Activated CD4-positive, alpha-beta T cell treated with anti-CD3 and anti-CD28 coated beads, Interleukin-2, amount 50 U/mL, for 48 hours (primary cell): ENCODE data around the gene PSMB11.

ENCODE experiments used
- DNase-seq, 2 experiments: peaks; one replicate each; pipeline ENCODE4 v3.0.0-alpha.2; 2020

PSMB11 gene

DNA sequence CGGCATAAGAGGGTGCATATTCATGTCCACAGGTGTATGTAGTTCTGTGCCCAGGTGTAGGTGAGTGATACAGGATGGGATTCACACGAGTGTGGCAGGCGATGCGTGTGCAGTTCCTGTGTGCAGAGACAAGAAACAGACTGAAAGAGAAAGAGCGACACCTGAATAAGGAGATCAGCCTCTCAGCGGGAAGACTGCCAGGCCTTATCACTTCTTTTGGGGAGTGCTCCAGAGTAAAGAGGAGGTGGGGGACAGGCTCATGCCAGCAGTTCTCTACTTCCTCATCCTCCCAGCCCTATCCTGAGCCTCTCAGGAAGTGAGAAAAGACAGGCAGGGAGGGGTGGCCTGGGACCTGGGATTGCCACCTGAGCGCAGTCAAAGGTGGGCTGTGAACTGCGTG, 2.8 kb downstream of the PSMB11 start:
- no peak for DNase-seq

DNA sequence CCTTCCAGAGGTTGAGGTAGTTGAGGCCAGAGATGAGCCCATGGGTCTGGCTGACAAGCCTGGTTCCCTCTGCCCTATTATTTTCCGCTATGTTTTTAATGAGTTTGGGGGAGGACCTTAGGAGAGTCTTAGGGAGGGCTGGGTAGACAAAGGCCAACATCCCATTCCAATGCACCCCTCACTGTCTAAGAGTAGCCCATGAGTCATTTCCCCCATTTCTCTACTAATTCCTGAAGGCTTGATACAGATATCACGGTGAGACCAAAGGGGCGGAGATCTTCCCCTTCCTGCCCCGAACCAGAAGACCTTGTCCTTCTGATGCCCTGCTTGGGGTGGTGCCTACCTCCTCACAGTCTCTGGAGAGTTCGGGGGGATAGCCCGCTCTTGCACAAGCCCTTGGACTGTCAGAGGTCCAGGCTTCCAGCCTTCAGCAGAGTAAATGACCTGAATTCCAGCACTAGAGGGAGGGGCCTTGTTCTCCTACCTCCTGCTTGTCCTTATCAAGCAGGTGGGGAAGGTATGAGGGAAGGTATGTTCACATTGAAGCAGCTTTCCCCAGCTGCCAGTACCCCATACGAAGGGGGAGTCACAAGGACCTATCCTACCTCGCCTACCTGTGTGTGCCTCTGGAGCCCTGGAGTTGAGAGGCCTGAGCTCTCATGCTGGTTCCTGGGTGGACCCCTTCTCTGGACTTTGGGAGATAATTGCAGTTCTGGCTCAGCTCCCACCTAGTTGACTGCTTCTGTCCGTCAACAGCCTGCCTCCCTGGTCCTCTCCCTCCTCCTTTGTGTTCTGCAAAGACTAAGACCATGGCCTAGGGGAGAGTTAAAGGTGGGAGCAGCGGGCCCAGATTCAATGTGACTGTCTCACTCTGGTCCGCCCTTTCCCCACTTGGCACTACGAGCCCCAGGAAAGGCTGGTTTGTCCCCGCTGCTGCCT, 3.7 kb downstream of the PSMB11 start:
- DNase-seq, result no peak

DNA sequence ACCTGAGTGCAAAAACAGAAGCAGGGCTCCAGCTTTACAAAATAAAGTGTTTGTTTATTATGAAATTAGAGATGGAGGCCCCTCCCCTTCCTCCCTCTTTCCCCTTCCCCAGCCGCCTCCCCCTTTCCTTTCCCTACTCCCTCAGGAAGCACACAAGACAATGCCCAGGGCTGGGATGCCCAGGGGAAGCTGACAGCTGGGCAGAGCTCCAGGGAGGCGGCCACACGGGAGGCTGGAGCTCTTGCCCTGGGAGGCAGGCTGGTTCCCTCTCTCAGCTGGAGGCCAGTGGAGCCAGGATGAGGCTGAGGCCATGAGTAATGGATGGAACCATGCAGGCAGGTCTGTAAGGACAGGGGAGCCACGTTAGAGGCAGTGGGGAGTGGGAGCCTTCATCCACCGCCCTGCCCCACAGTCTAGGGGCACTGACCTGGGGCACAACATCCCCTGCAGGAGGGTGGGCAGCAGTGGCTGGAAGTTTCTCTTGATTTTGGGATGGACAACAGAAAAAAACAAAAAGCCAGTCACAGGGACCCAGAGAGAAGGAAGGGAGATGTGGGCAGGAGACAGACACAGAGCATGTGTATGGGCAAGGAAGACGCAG, 5.1 kb downstream of the PSMB11 start:
- DNase-seq, result no peak

DNA sequence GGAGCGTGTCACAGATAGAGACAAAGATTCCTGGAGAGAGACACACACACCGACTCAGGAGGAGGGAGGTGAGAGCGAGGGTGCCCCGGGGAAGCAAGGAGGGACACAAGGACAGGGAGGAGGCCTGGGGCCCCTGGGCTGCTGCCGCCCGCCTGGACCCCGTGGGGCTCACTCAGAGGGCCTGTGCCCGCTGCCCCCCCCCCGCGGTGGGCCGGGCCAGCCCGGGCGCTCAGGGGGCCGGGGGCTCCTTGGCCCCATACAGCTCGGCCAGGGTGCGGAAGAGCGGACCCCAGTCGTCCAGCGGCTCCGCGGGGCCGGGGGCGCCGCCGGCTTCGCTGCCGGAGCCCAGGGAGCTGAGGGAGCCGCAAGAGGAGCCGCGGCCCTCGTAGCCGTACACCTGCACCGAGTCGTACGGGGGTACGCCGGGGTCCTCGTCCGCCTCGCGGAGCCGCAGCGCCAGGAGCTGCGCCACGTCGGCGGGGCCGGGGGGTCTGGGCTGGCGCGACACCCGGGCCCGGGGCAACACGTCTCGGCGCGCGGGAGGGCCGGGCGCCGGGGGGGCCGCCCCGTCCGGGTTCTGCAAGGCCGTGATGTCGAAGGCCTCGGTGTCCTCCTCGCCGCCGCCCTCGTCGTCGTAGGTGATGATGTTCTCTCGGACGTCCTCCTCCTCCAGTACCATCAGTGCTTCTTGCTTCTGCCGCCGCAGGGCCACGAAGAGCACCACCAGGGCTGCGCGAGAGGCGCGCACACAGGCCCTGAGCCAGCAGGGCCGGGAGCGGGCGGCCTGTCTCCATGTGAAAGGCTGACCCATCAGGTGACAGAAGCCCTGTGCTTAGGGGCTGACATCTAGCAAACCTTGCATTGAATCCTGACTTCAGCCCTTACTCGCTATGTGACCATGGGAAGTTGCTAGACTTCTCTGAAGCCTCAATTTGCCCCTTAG, 6.0 kb downstream of the PSMB11 start:
- no peak for DNase-seq

DNA sequence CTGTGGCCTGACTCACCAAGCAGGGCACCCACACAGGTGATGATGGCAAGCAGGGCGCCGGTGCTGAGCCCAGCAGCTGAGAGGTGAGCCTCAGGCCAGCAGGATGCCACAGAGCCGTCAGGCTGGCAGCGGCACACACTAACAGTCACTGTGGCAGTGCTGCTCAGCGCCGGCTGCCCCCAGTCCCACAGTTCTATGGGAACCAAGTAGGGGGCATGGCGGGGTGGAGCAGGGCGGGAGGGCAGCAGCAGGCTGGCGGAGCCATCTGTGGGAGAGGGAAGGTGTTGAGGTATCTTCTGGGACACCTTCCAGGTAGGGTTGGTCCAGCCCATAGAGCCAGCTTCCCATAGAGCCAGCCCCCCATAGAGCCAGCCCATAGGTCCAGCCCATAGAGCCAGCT, 7.0 kb downstream of the PSMB11 start:
- DNase-seq, result no peak

DNA sequence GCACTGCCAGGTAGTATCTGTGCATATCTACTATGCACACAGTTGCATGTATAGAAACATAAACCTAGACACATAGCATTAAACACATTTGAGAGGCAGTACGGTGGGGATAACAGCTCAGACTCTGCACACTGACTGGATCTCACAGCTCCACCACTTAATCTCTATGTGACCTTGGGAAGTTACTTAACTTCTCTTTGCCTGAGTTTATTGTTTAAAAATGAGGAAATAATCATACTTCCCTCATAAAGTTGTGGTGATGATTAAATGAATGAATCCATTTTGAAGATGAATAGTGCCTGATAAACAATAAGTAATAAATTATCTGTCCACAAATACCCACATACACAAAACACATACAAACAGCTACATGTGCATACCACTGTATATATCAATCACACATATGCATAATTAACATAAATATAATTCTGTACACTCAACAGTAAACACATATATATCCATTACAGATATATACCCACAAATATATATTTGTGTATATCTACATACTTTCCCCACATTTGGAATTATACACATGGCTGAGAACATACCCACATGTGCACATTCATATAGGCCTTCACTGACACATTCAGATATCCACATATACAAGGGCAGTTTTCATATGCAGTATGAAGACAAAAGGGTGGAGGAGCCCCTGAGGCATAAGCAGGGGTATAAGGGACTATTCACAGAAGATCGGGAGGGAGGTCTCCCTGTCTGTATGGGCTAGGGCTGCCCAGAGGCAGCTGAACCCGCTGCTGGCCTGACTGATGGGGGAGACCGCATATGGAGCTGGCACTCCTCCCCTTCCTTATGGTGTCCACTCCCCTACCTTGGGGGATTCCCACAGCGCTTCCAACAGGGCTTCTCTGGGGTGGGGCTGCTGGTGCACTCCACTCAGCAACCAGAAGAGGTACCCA, 9.4 kb downstream of the PSMB11 start:
- no peak for DNase-seq

DNA sequence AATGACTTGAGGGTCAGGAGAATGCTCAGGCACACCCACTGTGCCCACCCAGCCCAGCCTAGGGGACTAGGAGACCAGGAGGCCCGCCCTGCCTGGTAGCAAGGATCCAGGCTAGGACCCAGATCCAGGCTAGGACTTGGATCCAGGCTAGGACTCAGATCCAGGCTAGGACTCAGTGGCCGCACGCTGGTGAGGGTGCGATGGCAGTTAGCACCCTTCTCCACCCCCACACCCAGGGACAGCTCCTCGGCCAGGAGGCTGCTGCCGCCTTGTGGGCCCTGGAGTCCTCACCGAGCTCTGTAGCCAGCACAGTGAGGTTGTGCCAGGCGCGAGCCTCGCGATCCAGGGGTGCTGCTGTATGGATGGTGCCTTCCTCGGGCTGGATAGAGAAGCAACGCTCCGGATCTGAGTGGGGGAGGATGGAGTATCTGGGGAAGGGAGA, 10.2 kb downstream of the PSMB11 start:
- DNase-seq, result no peak

DNA sequence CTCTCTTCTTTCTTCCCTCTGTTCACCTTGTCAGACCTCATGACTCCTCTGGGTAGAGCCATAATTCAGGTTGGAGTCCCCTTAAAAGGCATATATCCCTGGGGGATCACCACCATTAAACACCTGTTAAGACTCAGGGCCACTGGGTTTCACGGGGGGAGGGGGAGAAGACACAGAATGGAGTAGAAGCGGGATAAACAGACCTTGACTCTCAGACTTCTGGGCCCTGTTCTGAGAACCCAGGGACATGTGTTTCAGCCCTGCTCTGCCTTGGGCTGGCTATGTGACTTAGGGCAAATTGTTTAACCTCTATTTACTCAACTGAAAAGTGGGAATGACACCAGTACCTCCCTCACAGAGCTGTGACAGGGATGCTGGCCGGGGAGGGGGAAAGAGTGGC, 10.7 kb downstream of the PSMB11 start:
- no peak for DNase-seq

DNA sequence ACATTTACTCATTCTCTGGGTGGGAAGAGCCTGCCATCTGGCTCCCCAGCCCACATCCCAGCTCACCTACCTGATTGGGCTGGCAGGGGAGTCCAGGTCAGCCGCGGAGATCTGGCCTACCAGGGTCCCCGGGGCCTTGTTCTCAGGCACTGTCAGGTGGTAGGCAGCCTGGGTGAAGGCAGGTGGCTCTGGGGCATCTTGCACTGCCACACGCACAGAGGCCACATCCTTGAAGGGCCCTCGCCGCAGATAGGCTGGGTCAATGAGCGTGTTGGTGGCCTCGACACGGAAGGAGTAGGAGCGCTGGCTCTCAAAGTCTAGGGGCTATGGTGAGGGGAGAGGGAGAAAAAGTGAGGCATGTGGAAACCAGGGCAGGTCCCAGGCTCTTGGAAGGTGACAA, 11.4 kb downstream of the PSMB11 start:
- DNase-seq, result no peak

DNA sequence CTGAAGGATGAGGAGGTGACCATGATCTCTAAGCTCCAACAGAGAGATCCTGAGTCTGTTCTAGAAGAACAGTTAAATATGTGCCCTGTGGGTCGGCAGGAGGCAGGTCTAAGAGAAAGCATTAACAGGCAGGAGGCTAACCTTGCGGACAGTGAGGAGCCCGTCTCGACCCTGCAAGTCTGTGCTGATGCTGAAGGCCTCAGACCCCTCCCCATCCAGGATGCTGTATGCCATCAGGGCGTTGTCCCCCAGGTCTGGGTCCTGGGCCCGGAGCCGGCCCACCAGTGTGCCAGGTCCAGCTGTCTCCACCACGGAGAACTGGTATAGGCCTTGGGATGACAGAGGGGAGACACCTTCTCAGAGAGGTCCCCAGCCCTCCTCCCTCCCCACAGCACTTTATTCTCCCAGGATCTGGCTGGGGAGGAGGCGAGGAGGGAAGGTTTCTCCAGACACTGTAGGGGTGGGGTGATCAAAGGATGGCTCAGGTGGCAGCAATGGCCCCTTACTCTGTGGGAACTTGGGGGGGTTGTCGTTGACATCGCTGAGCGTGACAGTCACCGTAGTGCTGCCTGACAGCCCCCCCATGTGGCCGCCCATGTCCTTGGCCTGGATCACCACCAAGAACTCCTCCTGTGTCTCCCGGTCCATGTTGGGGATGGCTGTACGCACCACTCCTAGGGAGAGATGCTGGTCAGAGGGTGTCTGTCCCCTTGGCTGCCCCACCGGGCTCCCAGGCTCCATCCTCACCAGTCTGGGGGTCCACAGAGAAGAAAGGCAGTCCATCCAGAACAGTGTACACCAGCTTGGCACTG, 12.2 kb downstream of the PSMB11 start:
- peak in 1 of 2 experiments; percentile 52 for DNase-seq

DNA sequence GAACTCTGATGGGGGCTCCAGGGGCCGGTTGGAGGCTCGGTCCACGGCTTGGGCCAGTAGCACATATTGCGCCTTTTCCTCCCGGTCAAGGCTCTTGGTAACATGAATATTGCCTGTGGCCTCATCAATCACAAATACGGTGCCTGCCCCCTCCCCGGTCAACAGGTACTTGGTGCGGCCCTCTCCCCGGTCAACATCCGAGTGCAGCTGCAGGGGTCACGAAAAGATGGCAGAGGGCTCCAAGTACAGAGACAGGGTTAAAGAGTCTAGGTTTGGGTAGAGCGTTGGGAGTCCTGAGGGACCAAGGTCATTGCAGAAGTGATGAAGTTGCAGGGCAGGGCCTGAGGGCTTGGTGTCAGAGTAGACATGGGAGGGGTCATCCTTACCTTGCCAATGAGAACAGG, 13.1 kb downstream of the PSMB11 start:
- DNase-seq, result no peak

DNA sequence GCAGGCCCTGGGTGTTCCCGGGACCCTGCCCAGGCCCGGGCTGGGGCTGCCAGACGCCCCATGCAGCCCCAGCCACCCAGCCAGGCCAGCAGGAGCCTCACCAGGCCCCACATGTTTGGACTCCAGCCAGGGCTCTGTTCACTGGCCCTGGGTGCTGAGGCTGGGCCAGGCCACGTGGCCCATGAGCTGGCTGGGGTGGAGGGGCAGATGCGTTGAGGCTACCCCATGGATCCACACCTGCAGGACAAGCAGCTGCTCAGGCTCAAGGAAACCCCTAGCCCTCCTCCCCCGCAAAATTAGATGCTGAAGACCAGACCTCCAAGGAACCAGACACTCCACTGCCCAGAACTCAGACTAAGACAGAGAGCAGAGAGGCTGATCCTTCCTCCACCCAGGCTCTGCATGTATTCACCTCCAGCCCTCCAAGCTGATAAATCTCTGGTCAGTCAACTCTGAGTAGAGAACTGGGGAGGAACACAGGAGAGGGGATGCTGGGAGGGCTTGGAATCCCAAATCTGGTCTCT, 13.7 kb downstream of the PSMB11 start:
- no peak for DNase-seq

DNA sequence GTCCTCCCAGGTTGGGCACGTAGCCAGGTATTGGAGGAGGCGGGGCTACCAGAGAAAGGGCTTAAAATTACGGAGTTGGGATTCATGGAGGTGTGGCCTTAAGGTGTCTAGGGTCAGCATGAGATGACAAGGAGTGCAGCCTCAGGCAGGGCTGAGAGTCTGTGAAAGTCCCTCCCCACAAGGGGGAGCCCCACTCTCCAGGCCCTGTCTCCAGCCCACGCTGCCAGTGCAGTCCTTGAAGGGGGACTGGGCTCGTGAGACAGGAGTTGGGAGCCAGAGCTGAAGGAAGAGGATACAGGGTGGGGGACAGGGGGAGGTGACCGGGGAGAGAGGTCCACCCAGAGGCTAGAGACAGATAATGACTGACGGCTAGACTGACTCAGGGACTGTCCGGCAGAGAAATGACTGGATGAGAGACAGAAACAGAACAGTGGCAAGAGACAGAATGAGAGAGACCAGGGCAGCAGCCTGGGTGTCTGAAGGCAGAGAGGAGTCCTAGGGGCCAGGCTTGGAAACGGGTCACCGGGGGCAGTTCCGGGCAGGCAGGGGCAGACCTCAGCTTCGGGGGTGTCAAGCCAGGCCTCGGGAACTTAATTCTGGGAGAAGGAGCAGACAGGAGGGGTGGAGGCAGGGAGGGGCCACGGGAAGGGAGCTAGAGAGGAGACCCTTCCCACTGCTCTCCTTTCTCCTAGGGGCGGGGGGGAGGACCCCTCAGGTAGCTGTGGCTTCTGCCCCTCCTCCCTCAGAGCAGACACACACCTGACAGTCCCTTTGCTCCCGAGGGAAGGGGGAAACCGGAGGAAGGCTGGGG, 14.3 kb downstream of the PSMB11 start:
- DNase-seq, result peak; percentile 67 to 74

DNA sequence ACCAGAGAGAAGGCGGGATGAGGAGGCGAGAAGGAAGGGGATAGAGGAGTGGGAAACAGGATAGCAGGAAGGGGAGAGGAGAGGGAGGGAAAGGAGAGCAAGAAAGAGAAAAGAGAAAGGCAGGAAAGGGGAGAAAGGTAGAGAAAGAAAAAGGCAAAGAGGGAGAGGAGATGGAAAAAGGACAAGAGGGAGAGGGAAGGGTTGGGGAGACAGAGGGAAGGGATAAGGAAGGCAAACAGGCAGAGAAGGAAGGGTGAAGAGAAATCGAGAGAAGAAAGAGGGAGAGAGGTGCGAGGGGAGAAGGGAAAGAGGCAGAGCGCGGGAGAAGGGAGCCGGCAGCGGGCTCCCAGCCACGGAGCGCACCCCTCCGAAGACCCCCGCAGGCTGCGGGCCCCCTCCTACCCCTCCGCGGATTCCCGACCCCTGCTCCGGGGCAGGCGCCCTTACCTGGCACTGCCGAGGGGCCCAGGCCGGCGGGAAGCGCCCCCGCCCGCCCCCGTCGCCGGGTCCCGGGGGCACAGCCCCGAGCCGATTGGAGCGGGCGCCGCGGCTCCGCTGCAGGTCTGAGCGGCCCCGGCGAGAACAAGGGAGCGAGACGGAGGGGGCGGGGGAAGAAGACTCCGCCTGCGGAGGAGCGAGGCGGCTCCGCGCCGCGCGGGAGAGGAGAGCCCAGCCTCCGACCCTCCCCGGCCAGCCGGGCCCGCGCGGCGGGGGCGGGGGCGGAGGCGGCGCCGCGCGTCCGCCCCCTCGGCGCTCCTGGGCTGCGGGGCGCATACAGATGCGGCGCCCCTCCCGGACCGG, 15.1 kb downstream of the PSMB11 start, which contains the start of gene CDH24:
CDH24 (minus strand) TSS at position 565 of the 801 bp plus-strand sequence. CDS start 1,787 bp downstream, outside the sequence.
- DNase-seq, result peak; percentile 68 to 77

DNA sequence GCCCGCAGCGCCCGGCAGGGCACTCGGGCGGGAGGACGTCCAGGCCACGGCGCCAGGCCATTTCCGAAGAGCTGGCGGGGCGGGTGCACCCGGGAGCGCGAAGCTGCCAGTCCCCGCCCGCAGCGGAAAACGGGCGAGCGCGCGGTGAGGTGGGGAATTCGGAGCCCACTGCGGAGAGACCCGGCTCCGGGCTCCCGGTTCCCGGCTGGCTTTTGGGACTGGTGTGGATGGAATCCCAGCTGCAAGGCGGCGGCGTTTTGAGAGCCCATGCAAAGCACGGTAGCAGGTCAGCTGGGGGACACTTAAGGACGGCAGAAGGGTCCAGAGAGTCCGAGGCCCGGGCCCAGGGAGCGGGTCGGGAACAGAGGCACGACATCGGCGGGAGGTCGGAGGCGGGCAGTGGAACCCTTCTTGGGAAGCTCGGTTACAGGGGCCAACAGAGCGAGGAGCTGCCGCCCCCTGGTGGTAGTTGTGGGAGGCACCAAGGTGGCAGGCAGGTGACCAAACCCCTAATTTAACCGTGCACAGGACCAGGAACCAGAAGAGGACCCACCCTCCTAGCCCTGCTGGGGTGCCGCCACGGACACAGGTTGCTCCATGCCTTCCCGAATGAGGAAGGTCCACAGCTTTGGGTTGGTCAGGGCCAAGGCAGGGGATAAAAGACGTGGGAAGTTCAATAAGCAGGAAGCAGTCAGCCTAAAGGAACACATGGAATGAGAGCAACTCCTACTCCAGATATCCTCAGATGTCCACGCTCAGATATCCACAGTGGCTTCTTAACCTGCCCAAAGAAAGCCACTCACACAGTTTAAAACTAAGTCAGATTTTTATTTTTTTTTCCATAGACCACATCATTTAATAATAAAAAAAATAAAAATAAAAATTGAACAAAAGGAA, 16.0 kb downstream of the PSMB11 start:
- peak; percentile 91 to 93 for DNase-seq

DNA sequence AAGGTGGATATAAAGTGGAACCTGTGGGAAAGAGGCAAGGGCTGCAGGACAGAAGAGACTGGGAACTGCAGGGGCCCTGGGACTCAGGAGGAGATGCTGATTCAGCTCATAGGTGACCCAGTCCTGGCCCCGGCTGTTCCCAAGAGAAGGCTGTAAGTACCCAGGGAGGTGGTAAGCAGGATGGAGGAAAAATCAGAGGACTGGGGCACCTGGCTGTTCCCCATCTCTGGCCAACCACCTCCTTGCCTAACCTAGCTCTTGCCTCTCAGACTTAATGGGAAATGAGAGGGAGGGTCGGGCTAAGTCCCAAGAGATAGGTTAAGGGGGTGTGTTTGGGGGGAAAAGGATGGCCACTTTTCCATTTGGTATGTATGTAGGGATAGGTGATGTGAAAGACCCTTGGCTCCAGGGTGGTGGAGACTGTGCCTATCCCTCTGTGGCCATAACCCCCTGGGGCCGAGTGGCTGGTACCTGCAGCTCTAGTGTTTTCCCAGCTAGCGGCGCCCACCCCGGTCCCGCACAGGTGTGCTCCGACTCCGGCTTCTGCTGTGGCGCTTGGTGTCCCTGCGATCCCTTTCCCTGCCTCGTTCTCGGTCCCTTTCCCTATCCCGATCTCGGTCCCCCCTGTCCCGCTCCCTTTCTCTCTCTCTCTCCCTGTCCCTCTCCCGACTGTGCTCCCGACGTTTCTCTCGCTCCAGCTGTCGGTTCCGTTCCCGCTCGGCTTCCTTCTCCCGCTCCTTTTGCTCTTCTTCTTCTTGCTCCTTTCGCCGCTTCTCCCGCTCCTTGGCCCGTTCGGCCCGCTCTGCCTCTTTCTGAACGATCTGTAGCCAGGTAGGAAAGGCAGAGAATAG, 16.9 kb downstream of the PSMB11 start:
- DNase-seq, result no peak
